ENCODE measurements around the gene PHKG2.
A peak's percentile ranks its signal among the peaks of the same experiment; 100 is the strongest.
"Not testable (repeated sequence)": the region's sequence is repeated elsewhere in the genome, so short reads cannot be mapped to it uniquely, and the experiment has no call there.

The PHKG2 gene, protein sequence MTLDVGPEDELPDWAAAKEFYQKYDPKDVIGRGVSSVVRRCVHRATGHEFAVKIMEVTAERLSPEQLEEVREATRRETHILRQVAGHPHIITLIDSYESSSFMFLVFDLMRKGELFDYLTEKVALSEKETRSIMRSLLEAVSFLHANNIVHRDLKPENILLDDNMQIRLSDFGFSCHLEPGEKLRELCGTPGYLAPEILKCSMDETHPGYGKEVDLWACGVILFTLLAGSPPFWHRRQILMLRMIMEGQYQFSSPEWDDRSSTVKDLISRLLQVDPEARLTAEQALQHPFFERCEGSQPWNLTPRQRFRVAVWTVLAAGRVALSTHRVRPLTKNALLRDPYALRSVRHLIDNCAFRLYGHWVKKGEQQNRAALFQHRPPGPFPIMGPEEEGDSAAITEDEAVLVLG

DNA sequence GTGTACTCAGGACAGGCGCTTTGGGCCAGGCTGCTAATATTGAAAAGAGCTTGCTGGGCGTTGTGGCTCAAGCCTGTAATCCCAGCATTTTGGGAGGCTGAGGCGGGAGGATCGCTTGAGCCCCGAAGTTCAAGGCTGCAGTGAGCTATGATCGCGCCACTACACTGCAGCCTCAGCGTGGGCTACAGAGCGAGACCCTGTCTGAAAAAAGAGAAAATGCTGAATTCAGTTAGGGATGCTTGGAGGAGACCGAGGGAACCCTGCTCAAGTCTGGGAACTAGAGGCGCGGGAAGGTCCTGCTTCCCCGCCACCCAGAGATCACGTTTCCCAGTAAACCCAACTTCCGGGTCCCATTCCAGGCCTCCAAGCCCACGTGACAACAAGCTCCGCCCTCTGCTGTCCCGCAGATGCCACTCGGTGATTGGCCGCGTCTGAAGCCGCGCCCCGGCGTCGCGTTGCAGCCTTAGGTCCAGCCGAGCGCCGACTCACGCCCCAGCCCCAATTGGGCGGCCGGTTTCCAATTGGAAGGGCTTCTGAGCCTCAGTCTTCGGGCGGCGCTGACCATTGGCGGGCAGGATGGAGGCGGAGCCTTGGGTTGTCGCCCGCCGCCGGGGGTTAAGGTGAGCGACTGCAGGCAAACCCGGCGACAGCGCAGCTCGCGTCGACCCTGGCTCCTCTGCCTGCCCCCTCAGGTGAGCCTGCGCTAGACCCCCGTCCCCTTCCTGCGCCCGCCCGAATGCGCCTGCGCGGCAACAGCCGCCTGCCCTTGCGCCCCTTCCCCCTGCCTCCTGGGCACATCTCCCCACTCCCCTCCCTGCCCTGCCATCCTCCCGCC lies at the start of gene PHKG2:
TSS of gene PHKG2 (plus strand) at position 627 of the 835 bp plus-strand sequence. CDS start 396 bp downstream, outside the sequence.
- H3K9me3 Mint-ChIP-seq: no peaks in the 10 kb centered on the region
- peak within 1 kb of the TSS; percentile 97 for H3K27ac Mint-ChIP-seq
- no peaks in the 10 kb centered on the region for H3K27me3 Mint-ChIP-seq
- peaks cover 17 to 33% of the 10 kb centered on the region in 2 donors for H3K4me1 Mint-ChIP-seq
- ATAC-seq (replicated peaks) (peak; percentile 98), DNase-seq (peak; percentile 97)
- peak within 1 kb of the TSS; percentile 92 to 99 for H3K4me3 Mint-ChIP-seq
- peaks cover 22 to 43% of the 10 kb centered on the region in 2 donors for H3K36me3 Mint-ChIP-seq

- H3K4me1 Mint-ChIP-seq: peaks cover 22 to 37% of the 10 kb centered on the region in 2 donors
- H3K27ac Mint-ChIP-seq: peak within 1 kb of the TSS; percentile 100
- H3K36me3 Mint-ChIP-seq: peaks cover 15 to 33% of the 10 kb centered on the region in 2 donors
Observed at GRCh38 chr16:30698816-30699614, 49.2 kb upstream of the PHKG2 start, which contains the start of gene SRCAP. Gene SRCAP (plus strand): TSS chr16:30699171. CDS start chr16:30700825, 1,654 bp downstream.

GRCh38 chr16:30699615-30700099 lies 48.6 kb upstream of the PHKG2 start:
- Mint-ChIP-seq H3K9me3 (no peaks in the 10 kb centered on the region), H3K36me3 (peaks cover 15 to 35% of the 10 kb centered on the region in 2 donors), H3K27ac (peak overlapping the region; percentile 100), H3K4me1 (peaks cover 22 to 36% of the 10 kb centered on the region in 2 donors), H3K4me3 (peak overlapping the region; percentile 95 to 98), H3K27me3 (no peaks in the 10 kb centered on the region)
- DNase-seq (no peak), ATAC-seq (replicated peaks) (no peak)

More at GRCh38 chr16:30698816-30699614, 49.2 kb upstream of the PHKG2 start, which contains the start of gene SRCAP:
- no peaks in the 10 kb centered on the region for H3K9me3 Mint-ChIP-seq
- H3K4me3 Mint-ChIP-seq: peak within 1 kb of the TSS; percentile 95 to 98
- no peaks in the 10 kb centered on the region for H3K27me3 Mint-ChIP-seq
- DNase-seq (peak; percentile 86), ATAC-seq (replicated peaks) (peak; percentile 50 to 59)

DNA sequence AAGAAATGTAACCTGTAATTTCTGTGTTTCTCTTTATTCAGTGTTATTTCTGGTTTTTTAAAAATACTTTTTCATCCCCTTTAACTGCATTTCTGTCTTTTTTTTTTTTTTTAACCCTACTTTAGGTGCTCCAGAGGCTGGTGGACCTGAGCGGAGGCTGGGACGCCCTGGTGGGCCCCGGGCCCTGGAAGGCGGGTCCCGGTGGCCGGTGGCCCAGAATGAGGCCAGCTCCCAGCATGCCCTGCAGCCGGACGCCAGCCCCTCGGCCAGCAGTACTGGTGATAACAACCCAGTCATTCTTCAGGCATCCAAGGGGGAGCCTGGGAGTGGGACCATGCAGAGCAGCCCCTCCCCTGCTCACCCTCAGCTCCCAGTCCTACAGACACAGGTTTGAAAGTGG lies 47.7 kb upstream of the PHKG2 start:
- H3K27ac Mint-ChIP-seq: peak overlapping the region; percentile 76
- peak overlapping the region in 1 of 2 donors; percentile 43 for H3K4me3 Mint-ChIP-seq
- H3K36me3 Mint-ChIP-seq: peaks cover 15 to 35% of the 10 kb centered on the region in 2 donors
- no peak for DNase-seq
- no peaks in the 10 kb centered on the region for H3K9me3 Mint-ChIP-seq
- ATAC-seq (replicated peaks): no peak
- H3K4me1 Mint-ChIP-seq: peaks cover 20 to 36% of the 10 kb centered on the region in 2 donors
- no peaks in the 10 kb centered on the region for H3K27me3 Mint-ChIP-seq

DNA sequence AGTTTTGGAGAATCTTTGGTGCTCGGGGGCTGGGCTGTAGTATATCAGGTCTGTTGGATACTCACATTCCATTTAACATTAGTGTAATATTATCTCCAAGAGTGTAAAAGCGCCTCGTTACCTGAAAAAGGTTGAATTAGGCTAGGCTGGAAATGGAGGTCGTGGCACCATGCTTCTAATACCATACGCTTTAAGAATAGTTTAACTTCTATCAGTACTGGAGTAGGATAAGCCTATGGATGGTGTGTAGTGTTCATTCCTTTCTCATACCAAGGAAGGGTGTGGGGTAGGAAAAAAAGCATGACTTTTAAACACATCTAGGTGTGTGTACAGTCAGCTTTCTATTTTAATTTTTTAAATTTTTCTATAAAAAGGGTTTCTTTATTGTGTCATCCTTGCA lies 47.3 kb upstream of the PHKG2 start:
- no peak overlapping the region for H3K4me3 Mint-ChIP-seq
- H3K27ac Mint-ChIP-seq: peak overlapping the region; percentile 76

DNA sequence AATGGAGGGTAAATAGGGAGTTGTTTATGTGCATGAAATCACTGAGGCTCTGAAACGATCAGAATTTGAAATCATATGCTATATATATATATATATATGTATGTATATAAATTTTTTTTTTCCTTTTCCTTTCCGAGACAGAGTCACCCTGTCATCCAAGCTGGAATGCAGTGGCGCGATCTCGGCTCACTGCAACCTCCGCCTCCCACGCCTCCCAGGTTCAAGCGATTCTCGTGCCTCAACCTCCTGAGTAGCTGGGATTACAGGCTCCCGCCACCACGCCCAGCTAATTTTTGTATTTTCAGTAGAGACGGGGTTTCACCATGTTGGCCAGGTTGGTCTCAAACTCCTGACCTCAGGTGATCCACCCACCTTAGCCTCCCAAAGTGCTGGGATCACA lies 45.2 kb upstream of the PHKG2 start:
- Mint-ChIP-seq H3K4me1 (peaks cover 12 to 25% of the 10 kb centered on the region in 2 donors), H3K36me3 (peaks cover 32 to 50% of the 10 kb centered on the region in 2 donors)
- not testable (repeated sequence) for H3K9me3 Mint-ChIP-seq; DNase-seq; ATAC-seq (replicated peaks); H3K4me3 Mint-ChIP-seq; H3K27ac Mint-ChIP-seq; H3K27me3 Mint-ChIP-seq

More for the DNA sequence above, 47.3 kb upstream of the PHKG2 start:
- no peaks in the 10 kb centered on the region for H3K9me3 Mint-ChIP-seq
- DNase-seq (no peak), ATAC-seq (replicated peaks) (no peak)
- no peaks in the 10 kb centered on the region for H3K27me3 Mint-ChIP-seq
- peaks cover 20 to 36% of the 10 kb centered on the region in 2 donors for H3K4me1 Mint-ChIP-seq
- peaks cover 18 to 38% of the 10 kb centered on the region in 2 donors for H3K36me3 Mint-ChIP-seq

- no peak for DNase-seq
- Mint-ChIP-seq H3K36me3 (peaks cover 28 to 48% of the 10 kb centered on the region in 2 donors), H3K9me3 (no peaks in the 10 kb centered on the region), H3K4me1 (peaks cover 11 to 21% of the 10 kb centered on the region in 2 donors), H3K27me3 (no peaks in the 10 kb centered on the region), H3K4me3 (no peak overlapping the region), H3K27ac (no peak overlapping the region)
- no peak for ATAC-seq (replicated peaks)
Observed at GRCh38 chr16:30703971-30704370, 44.3 kb upstream of the PHKG2 start.

DNA sequence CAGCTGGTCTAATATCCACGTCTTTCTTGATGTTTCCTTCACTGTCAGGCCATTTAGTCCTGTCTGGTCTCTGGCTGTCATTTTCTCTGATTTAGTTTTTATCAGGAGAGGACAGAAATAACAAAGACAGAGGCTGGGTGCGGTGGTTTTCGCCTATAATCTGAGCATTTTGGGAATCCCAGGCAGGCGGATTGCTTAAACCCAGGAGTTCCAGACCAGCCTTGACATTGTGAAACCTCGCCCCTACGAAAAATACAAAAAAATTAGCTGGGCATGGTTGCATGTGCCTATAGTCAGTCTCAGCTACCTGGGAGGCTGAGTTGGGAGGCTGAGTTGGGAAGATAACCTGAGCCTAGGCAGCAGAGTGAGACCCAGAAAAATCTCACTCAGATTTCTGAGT lies 42.2 kb upstream of the PHKG2 start:
- Mint-ChIP-seq H3K36me3 (peaks cover 44 to 52% of the 10 kb centered on the region in 2 donors), H3K4me1 (peaks cover 0 to 4% of the 10 kb centered on the region in 2 donors), H3K4me3 (no peak overlapping the region), H3K27me3 (no peaks in the 10 kb centered on the region), H3K27ac (no peak overlapping the region), H3K9me3 (no peaks in the 10 kb centered on the region)
- DNase-seq (no peak), ATAC-seq (replicated peaks) (no peak)

- Mint-ChIP-seq H3K4me3 (no peak overlapping the region), H3K4me1 (peaks cover 18 to 35% of the 10 kb centered on the region in 2 donors), H3K27ac (peak overlapping the region; percentile 52), H3K9me3 (peaks cover 0 to 4% of the 10 kb centered on the region in 2 donors), H3K27me3 (no peaks in the 10 kb centered on the region), H3K36me3 (peaks cover 68 to 75% of the 10 kb centered on the region in 2 donors)
- no peak for ATAC-seq (replicated peaks)
- no peak for DNase-seq
Observed at GRCh38 chr16:30710971-30711370, 37.3 kb upstream of the PHKG2 start.

- Mint-ChIP-seq H3K27ac (no peak overlapping the region), H3K36me3 (peaks cover 73 to 79% of the 10 kb centered on the region in 2 donors), H3K9me3 (peaks cover 0 to 4% of the 10 kb centered on the region in 2 donors), H3K4me1 (peaks cover 23 to 43% of the 10 kb centered on the region in 2 donors), H3K4me3 (no peak overlapping the region), H3K27me3 (no peaks in the 10 kb centered on the region)
- DNase-seq: no peak
- no peak for ATAC-seq (replicated peaks)
Observed at GRCh38 chr16:30711712-30712111, 36.5 kb upstream of the PHKG2 start.

GRCh38 chr16:30715750-30716445 lies 32.3 kb upstream of the PHKG2 start:
- Mint-ChIP-seq H3K36me3 (peaks cover 65 to 66% of the 10 kb centered on the region in 2 donors), H3K9me3 (peaks cover 0 to 4% of the 10 kb centered on the region in 2 donors)
- DNase-seq: peak; percentile 50

DNA sequence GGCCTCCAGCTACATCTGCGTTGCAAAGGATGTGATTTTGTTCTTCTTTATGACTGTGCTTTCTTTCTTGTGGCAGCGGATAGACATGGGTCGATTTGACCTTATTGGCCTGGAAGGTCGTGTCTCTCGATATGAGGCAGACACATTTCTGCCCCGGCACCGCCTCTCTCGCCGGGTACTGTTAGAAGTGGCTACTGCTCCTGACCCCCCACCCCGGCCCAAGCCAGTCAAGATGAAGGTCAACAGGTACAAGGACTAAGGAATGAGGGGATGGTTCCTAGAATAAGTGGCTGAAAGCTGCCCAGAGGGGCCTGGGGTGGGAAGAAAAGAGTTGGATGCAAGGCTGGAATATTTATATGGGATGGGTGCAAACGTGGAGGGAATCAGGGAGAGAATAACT lies 28.1 kb upstream of the PHKG2 start:
- Mint-ChIP-seq H3K36me3 (peaks cover 69 to 75% of the 10 kb centered on the region in 2 donors), H3K4me3 (no peak overlapping the region), H3K4me1 (peaks cover 33 to 49% of the 10 kb centered on the region in 2 donors), H3K27ac (no peak overlapping the region), H3K9me3 (no peaks in the 10 kb centered on the region), H3K27me3 (no peaks in the 10 kb centered on the region)
- DNase-seq (no peak), ATAC-seq (replicated peaks) (no peak)

More at GRCh38 chr16:30715750-30716445, 32.3 kb upstream of the PHKG2 start:
- ATAC-seq (replicated peaks): peak; percentile 100
- H3K4me1 Mint-ChIP-seq: peaks cover 29 to 54% of the 10 kb centered on the region in 2 donors
- peak overlapping the region; percentile 36 to 73 for H3K4me3 Mint-ChIP-seq
- peak overlapping the region; percentile 81 for H3K27ac Mint-ChIP-seq
- H3K27me3 Mint-ChIP-seq: no peaks in the 10 kb centered on the region

DNA sequence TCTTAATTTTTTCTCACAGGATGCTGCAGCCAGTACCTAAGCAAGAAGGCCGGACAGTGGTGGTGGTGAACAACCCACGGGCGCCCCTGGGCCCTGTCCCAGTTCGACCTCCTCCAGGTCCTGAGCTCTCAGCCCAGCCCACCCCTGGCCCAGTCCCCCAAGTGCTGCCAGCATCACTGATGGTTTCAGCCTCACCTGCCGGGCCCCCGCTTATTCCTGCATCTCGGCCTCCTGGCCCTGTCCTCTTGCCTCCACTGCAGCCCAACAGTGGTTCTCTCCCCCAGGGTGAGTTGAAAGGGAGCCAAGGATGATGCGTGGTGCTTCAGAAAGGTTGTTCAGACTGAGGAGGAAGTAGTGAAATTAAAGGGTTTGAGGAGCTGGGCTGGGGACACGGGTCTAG lies 27.5 kb upstream of the PHKG2 start:
- no peak overlapping the region for H3K4me3 Mint-ChIP-seq
- peaks cover 68 to 76% of the 10 kb centered on the region in 2 donors for H3K36me3 Mint-ChIP-seq
- H3K9me3 Mint-ChIP-seq: no peaks in the 10 kb centered on the region
- peak overlapping the region; percentile 38 for H3K27ac Mint-ChIP-seq
- ATAC-seq (replicated peaks): no peak
- no peaks in the 10 kb centered on the region for H3K27me3 Mint-ChIP-seq
- DNase-seq: no peak
- peaks cover 34 to 49% of the 10 kb centered on the region in 2 donors for H3K4me1 Mint-ChIP-seq

Measured in stimulated activated naive B cell treated with anti-CD40 and anti-IgM and Interleukin-4, amounts not matched to agents 10 μg/mL and 1 μg/mL and 100 μg/mL, for 72 hours (primary cell).